Brain pericyte (primary cell): ENCODE measurements around the gene KIF6.
A peak's percentile ranks its signal among the peaks of the same experiment; 100 is the strongest.

Experiments
- DNase-seq: peaks from one replicate; pipeline ENCODE4 v3.0.0-alpha.2; 2012; ENCODE audit warnings: low read depth, low spot score

Gene KIF6

GRCh38 chr6:39451831-39452230 is 273.4 kb downstream of the KIF6 start:
- no peak for DNase-seq

GRCh38 chr6:39449022-39449421 is 276.2 kb downstream of the KIF6 start:
- DNase-seq: no peak

DNA sequence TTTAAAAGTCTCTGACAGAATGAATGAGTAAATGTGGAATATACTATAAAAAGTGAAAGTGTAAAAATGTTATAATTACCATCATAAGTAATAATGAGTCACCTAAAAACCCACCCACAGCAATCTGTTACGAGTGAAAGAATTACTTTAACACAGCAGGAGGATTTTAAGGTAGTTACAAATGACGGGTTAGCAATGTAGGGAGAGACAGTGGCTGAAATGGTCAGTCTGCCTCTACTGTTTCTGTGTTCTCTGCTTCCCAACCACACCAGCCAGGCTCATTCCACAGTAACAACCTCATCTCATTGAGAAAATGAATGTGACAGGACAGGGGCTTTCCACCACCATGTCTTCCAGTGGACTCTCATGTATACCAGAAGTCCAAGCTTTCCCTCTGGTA is 278.3 kb downstream of the KIF6 start:
- DNase-seq: no peak

- DNase-seq: no peak
Measured at GRCh38 chr6:39445667-39446066, 279.5 kb downstream of the KIF6 start.

- no peak for DNase-seq
Measured at GRCh38 chr6:39444479-39445019, 280.7 kb downstream of the KIF6 start.

DNA sequence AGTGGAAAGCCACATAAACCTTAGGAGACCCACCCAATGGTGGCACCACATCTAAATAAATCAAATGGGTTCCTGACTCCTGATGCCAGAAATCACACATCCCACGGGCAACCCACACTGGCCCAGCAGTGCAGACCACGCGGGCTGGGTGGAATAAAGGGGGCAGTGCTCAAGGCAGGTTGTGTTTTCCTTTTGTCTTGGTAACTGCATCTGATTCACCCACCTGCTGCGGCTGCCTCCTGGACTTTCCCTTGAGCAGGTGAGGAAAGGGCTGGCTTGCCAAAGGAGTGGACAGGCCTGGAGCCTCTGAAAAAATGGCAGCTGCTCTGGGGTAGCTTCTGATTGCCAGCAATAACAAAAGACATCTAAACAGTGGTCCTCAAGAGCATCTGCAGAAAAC is 283.2 kb downstream of the KIF6 start:
- no peak for DNase-seq

DNA sequence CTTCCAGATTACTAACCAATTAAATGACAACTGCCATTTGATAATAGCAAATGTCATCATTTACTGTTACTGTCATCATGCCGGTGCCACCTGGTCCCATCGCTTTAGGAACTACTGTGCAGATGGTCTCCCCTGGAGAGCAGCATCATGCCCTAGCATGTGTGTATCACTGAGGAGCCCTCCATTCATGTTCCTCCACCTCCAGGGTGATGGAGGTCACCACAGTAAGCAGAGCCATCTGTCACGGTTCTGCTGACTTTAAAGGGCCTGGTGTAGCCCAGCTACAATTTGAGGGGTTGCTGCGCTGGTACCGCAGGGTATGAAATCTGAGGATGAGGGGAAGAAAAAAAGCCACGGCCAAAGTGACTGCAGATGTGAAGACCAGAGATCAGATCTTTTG is 283.9 kb downstream of the KIF6 start:
- DNase-seq: no peak

DNA sequence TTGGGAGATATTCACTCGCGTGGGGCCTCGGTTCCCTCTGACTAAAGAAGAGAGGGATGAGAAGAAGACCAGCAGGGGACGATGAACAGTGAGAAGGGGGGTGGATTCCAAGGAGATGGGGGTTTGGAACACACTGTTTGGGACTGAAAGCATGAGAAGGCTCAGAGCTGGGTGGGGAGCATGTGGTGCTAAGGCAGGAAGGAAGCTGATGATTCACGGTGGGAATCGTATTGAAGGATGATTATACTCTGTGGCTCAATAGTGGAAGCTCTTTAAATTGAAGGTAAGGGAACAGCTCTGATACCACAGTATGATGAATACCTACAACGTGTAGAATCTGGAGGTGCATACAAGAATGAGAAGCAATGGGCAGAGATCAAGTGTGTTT is 285.2 kb downstream of the KIF6 start:
- no peak for DNase-seq

GRCh38 chr6:39439342-39440038 is 285.7 kb downstream of the KIF6 start:
- no peak for DNase-seq

- DNase-seq: no peak
Measured at GRCh38 chr6:39433630-39434029, 291.6 kb downstream of the KIF6 start.

DNA sequence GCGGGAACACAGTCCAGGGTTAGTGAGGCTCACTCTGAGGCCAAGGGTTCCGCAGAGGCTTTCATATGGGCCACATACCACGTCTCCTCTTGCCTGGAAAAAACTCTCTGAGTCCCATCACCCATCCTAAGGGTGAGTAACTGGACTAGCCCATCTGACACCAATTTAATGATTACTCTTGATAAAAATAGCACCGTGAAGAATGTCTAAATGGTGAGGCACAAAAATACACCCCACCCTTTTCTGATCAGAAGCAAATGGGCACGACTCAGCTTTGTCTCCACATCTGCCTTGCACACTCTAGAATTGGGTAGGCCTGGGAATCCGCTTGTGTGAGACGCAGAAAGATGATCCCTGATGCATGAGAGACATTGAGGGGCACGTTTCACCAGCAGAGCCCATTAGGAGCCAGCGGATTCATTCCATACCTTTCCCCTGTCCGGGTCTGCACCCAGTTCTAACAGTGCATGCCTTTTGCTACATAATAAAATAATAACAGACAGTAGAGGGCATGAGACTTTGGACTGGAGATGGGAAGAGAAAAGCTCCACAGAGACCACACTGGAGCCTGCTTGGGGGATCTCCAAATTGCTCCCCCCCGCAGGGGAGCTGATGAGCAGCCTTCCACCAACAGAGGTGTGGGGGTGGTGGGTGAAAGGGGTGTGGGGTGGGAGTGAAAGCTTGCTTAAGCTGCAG is 292.7 kb downstream of the KIF6 start:
- no peak for DNase-seq

GRCh38 chr6:39430871-39431523 is 294.2 kb downstream of the KIF6 start:
- DNase-seq: no peak

DNA sequence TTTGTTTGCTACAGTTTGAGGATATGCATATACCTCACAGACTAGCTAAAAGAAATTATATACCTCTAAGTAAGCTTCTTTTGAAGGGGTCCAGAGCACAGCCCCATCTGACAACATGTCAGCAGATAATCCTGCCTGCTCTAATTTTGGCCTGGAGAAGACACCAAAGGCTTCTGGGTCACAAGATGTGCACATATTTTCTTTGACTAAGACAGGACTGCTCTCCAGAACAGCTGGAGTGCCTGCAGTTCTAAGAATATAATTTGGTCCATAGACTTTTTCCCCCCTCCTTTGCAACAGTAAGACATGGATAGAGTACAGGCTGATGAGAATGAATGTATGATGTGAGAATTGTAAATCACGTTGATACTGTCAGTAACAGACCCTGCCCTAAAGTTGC is 294.8 kb downstream of the KIF6 start:
- no peak for DNase-seq

GRCh38 chr6:39428816-39429215 is 296.4 kb downstream of the KIF6 start:
- DNase-seq: no peak

DNA sequence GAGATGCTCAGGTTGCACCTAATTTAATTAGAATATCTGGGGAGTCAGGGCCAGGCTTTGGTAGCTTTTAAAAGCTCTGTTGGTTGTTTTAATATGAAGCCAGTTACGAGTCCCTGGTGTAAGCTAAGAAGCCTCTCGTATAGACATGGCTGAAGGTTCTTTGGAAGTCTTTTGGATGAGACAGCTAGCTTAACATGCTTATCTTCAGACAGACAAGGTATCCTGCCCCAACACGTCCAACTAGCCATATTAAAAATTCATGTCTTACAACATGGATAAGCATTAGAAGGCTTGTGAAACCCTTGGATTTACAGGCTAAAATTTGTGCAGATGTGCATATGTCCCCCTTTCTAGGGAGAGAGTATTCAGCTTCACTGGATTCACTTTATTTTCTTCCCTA is 297.1 kb downstream of the KIF6 start:
- DNase-seq: no peak

DNA sequence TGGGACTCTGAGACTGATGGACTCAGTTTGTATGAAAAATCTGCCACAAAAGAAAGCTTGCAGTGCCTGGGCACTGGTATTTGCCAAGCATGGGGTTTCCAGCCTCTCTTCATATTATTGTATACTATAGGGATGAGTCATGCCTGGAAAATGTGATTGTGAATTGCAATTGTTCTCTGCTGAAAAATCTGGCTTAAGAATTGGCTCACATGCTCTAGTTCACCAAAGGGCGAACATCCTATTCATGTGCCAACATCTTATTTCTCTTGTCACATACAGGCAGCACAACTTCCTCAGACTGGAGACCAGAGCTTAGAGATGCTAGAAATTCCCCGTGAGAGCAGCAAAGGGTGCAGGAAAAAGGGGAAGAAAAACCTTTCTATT is 299.1 kb downstream of the KIF6 start:
- DNase-seq: peak; percentile 49

GRCh38 chr6:39425346-39426072 is 299.7 kb downstream of the KIF6 start:
- DNase-seq: no peak

DNA sequence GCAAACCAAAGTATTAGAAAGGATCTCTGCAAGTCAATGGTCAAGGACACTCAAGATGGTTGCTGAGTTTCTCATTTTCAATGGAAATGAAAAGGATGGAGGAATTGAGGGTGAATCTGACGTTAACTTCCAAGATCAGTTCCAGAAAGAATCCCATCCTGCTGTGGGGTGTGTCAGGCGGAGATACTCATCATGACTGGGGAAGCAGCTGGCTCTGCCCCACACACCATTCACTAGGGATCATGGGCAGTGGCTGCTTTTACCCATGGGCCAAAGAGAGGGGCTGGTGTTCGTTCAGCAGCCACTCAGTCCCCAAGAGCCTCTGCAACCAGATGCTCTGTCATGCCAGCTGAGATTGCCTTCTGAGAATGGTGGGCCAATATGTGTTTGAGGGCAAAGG is 300.4 kb downstream of the KIF6 start:
- DNase-seq: no peak

DNA sequence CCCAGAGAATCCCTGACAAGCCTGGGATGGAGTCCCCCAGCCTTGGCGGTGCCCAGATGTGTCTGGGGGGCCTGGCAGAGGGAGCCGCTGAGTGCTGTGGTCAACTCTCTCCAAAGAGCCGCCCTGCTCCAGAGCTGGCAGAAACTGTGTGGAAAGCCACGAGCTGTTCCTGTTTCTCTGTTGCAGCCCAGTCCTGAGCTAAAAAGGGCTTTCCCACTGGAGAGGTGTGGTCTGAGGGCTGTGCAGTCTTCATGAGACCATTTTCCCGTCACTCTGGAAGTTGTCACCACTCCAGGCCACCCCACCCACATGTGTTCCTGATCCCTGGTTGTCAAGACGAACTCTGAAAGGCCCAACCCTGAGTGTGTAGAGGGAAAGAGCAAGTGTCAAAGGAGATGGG is 303.0 kb downstream of the KIF6 start:
- DNase-seq: no peak

DNA sequence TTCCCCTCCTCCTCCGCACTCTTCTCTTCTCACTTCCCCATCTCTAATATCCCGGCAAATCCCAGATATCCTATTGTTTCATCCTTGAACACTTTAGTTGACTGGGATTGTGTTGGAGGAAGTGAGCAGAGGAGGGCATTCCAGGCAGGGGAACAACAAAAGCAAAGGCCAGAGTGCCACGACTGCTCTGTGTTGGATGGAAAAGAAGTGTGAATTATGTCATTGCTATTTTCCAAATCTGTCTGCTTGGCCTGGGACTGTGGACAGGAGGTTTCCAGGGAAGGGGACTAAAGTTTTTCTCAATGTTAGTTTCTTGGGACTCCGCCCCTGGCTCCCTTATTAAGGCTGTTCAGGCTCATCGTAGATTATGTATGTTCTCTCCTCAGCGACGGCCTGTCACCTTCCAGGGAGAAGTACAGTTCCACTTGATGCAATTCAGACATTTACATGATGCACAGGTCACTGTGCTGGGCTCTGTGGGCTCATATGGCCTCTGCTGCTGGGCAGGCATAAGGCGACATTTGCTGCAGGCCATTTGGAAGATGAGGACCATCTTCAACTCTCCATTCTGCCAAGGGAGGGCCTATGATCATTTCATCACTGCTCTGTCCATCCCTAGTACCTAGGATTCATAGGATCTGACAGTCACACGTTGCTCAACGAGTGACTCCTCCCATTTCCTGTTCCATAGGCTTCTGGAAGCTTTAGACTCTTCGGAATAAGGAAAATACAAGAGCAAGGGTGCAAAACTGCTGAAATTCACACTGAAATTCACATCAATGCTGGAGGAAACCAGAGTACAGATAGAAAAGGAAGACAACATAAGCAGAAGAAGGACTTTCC is 303.6 kb downstream of the KIF6 start:
- DNase-seq: no peak
